ENCODE measurements around the gene TNMD. TPM values are rescaled to one million over a fixed set of nuclear protein-coding genes. Genes with fewer than 3 reads are reported as not detected.

Gene TNMD
- total RNA-seq = under 0.01 TPM in 1 of 2 replicates, not detected in the other

DNA sequence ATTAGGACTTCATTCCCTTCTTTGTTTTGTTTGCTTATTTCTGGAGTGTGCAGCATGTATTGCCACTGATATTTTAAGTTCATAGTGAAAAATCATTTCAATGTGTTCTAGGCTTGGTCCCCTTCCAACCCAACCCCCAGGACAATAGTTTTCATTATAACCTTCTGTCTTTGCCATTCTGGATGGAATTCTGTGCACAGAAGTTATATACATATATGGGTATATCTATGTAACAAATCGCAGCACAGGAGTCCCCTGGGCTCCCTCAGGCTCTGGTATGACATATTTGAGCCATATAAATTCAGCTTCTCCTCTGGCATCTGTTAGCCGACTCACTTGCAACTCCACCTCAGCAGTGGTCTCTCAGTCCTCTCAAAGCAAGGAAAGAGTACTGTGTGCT is at the start of gene TNMD:
Gene TNMD (plus strand): TSS at position 326 of the 400 bp plus-strand sequence. CDS start 83 bp downstream, outside the sequence.

DNA sequence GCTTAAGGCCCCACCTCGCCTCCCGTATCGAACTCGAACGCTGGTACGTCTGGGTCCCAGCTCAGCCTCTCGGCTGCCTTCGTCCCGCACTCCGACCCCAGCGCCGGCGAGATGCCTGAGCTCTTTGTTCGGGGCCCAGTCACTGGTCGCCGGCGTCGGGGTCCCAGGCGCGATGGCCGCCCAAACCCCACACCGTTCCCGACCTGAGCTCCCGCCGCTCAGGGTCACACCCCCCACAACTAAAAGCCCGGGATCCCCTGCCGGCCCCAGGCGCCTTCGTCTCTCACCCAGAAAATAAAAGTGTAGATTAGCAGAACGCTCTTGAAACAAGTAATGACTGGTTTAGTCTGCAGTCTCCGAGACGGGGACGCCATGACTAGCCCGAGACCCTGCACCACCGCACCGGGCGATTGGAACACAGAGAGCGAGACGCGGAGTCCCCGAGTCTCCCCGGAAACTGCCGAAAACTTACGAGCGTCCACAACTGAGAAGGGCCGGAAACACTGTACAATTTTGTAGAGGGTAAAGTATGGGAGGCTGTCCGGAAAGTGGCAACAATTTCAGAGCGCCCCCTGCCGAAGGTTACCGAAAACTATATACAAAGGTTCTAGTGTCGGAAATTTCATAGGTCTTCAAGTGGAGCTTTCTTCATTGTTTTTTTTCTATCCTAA is 51.7 kb downstream of the TNMD start, which contains the start of gene TSPAN6:
Gene TSPAN6 (minus strand): TSS at position 486 of the 671 bp plus-strand sequence. CDS start 112 bp downstream, at position 374.

DNA sequence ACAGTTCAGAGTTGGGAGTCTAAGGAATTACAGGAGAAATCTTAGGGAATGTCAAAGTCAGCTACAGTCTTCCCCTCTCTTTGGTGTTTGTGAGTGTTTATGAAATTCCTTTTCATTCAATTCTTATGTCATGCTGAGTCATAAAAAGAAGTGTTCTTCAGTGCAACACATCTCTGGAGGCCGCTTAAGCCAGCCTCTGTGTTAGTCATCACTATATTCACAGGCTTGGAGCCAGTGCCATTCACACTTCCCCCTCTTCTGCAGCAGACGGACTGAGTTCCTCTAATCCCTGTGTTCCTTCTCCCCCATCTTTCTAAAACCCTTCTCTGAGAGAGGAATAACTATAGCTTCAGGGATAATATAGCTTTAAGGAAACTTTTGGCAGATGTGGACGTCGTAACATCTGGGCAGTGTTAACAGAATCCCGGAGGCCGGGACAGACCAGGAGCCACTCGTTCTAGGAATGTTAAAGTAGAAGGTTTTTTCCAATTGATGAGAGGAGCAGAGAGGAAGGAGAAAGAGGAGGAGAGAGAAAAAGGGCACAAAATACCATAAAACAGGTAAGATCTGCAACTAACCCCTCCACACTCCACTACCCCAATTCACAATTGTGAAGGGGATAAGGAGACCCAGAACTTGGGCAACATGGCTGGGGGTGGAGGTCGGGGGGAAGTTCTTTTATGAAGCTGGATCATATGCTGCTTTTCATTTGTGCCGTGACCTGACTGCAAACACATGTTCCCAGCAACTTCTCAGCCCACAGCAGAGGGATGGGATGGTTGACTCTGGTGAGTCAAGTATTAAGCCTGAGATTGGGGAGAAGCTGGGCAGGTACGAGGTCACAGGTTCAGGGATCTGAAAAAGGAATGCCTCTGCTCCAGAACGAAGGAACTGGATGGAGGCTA is 59.5 kb downstream of the TNMD start, which contains the start of gene SRPX2:
Gene SRPX2 (plus strand): TSS at position 244 of the 905 bp plus-strand sequence. CDS start 2,124 bp downstream, outside the sequence.

Other genes starting within 250 kb of the TNMD start
- gene PCDH19, start 174.7 kb upstream of the TNMD start, total RNA-seq = 0.97 and 2.2 TPM in 2 replicates
- 32.4 and 84.7 TPM in 2 replicates for gene TSPAN6, start 51.9 kb downstream of the TNMD start, total RNA-seq
- gene SRPX2, start 59.3 kb downstream of the TNMD start, total RNA-seq = 6.8 and 59.6 TPM in 2 replicates
- gene SYTL4, start 147.2 kb downstream of the TNMD start, total RNA-seq = 27.7 and 30.8 TPM in 2 replicates
- 13.8 and 23.2 TPM in 2 replicates for gene CSTF2, start 235.5 kb downstream of the TNMD start, total RNA-seq